Measurements from ENCODE around the gene C16orf96. TPM values are rescaled to one million over a fixed set of nuclear protein-coding genes. Genes with fewer than 3 reads are reported as not detected.

The C16orf96 gene
- total RNA-seq, 4 donors from 2014 or later, result 0.26 to 0.35 (median 0.30) TPM; not detected in 1

- no peak for TF ChIP-seq CTCF (IDR thresholded peaks at IDR 0.05)
- no peak for TF ChIP-seq POLR2A (IDR thresholded peaks at IDR 0.05)
- no peak for DNase-seq
- H3K36me3 ChIP-seq, result no peaks in the 10 kb centered on the region
- H3K4me3 ChIP-seq, result no peak overlapping the region
- intact Hi-C loops (cut with DNase I; ENCODE audit: low total_unique reads), result no loop called here
- no peaks in the 10 kb centered on the region for H3K9me3 ChIP-seq
- no peak overlapping the region for H3K27ac ChIP-seq
- no peaks in the 10 kb centered on the region for H3K4me1 ChIP-seq
- no peaks in the 10 kb centered on the region for H3K27me3 ChIP-seq
Measured at GRCh38 chr16:4525069-4525468, 31.1 kb upstream of the C16orf96 start.

- no peak overlapping the region for H3K4me3 ChIP-seq
- DNase-seq, result no peak
- no peaks in the 10 kb centered on the region for H3K27me3 ChIP-seq
- no peaks in the 10 kb centered on the region for H3K4me1 ChIP-seq
- no peaks in the 10 kb centered on the region for H3K36me3 ChIP-seq
- intact Hi-C loops (cut with DNase I; ENCODE audit: low total_unique reads), result no loop called here
- no peak overlapping the region for H3K27ac ChIP-seq
- no peak for TF ChIP-seq POLR2A (IDR thresholded peaks at IDR 0.05)
- H3K9me3 ChIP-seq, result no peaks in the 10 kb centered on the region
Measured at GRCh38 chr16:4525634-4526277, 30.4 kb upstream of the C16orf96 start.

GRCh38 chr16:4529085-4530060 lies 26.8 kb upstream of the C16orf96 start:
- Histone ChIP-seq H3K27me3 (no peaks in the 10 kb centered on the region), H3K27ac (peak overlapping the region in 1 of 2 donors; percentile 7), H3K36me3 (no peaks in the 10 kb centered on the region), H3K9me3 (no peaks in the 10 kb centered on the region), H3K4me1 (no peaks in the 10 kb centered on the region), H3K4me3 (no peak overlapping the region)
- intact Hi-C loops (cut with DNase I; ENCODE audit: low total_unique reads), result no loop called here
- no peak for TF ChIP-seq POLR2A (IDR thresholded peaks at IDR 0.05)
- no peak for TF ChIP-seq CTCF (IDR thresholded peaks at IDR 0.05)
- no peak for DNase-seq

- TF ChIP-seq CTCF (IDR thresholded peaks at IDR 0.05) (no peak), POLR2A (IDR thresholded peaks at IDR 0.05) (no peak)
- intact Hi-C loops (cut with DNase I; ENCODE audit: low total_unique reads), result no loop called here
Measured at GRCh38 chr16:4531811-4532210, 24.3 kb upstream of the C16orf96 start.

GRCh38 chr16:4532238-4532637 lies 23.9 kb upstream of the C16orf96 start:
- TF ChIP-seq POLR2A (IDR thresholded peaks at IDR 0.05) (no peak), CTCF (IDR thresholded peaks at IDR 0.05) (no peak)
- H3K27ac ChIP-seq, result no peak overlapping the region
- no peaks in the 10 kb centered on the region for H3K36me3 ChIP-seq
- H3K27me3 ChIP-seq, result no peaks in the 10 kb centered on the region
- intact Hi-C loops (cut with DNase I; ENCODE audit: low total_unique reads), result no loop called here
- H3K4me3 ChIP-seq, result no peak overlapping the region
- no peaks in the 10 kb centered on the region for H3K9me3 ChIP-seq
- no peak for DNase-seq
- H3K4me1 ChIP-seq, result no peaks in the 10 kb centered on the region

More at GRCh38 chr16:4531811-4532210, 24.3 kb upstream of the C16orf96 start:
- no peaks in the 10 kb centered on the region for H3K36me3 ChIP-seq
- H3K4me1 ChIP-seq, result no peaks in the 10 kb centered on the region
- no peaks in the 10 kb centered on the region for H3K9me3 ChIP-seq
- H3K27me3 ChIP-seq, result no peaks in the 10 kb centered on the region
- no peak overlapping the region for H3K4me3 ChIP-seq
- no peak overlapping the region for H3K27ac ChIP-seq
- DNase-seq, result no peak
